HCT116 (cell line): ENCODE measurements around the gene TES.

ENCODE experiments used
- ATF3 ChIP-seq: IDR thresholded peaks from 2 replicates; pipeline ENCODE4 v1.6.1; 2012
- CEBPB ChIP-seq: IDR thresholded peaks from 2 replicates; pipeline ENCODE4 v1.6.1; 2012; ENCODE audit warnings: low read depth
- EZH2 ChIP-seq: fragments of 200-600 bp; sonication (generic); IDR thresholded peaks from 2 replicates; pipeline ENCODE4 v1.6.1; 2017; ENCODE audit warnings: antibody characterized with exemption, mixed run types
- POLR2A ChIP-seq: IDR thresholded peaks from 2 replicates; pipeline ENCODE4 v1.7.0; 2011; ENCODE audit warnings: borderline replicate concordance; ENCODE audit not compliant: insufficient read depth, insufficient read length; ENCODE audit errors: extremely low read depth
- SIN3A ChIP-seq: IDR thresholded peaks from 2 replicates; pipeline ENCODE4 v1.6.1; 2012; ENCODE audit warnings: low read depth
- SRF ChIP-seq: IDR thresholded peaks from 2 replicates; pipeline ENCODE4 v1.6.1; 2012; ENCODE audit warnings: low read depth
- TF ChIP-seq, protein P1 (sequence below), 3 experiments: fragments of 200-600 bp in 1 of 3; sonication (generic) in 1 of 3; IDR thresholded peaks in 2 of 3; conservative IDR thresholded peaks in 1 of 3; 2 replicates each; pipeline ENCODE4 v1.5.1; 2012 to 2017; ENCODE audit warnings: low read depth in 2 of 3, low read length in 2 of 3, antibody characterized with exemption in 1 of 3, borderline replicate concordance in 1 of 3, control low read depth in 1 of 3, mild to moderate bottlenecking in 1 of 3, mixed read lengths in 1 of 3, mixed run types in 1 of 3, moderate library complexity in 1 of 3; ENCODE audit not compliant: insufficient read depth in 1 of 3
- TF ChIP-seq, protein P2 (sequence below): IDR thresholded peaks from 2 replicates; pipeline ENCODE4 v1.6.1; 2012; ENCODE audit warnings: low read depth

DNA sequence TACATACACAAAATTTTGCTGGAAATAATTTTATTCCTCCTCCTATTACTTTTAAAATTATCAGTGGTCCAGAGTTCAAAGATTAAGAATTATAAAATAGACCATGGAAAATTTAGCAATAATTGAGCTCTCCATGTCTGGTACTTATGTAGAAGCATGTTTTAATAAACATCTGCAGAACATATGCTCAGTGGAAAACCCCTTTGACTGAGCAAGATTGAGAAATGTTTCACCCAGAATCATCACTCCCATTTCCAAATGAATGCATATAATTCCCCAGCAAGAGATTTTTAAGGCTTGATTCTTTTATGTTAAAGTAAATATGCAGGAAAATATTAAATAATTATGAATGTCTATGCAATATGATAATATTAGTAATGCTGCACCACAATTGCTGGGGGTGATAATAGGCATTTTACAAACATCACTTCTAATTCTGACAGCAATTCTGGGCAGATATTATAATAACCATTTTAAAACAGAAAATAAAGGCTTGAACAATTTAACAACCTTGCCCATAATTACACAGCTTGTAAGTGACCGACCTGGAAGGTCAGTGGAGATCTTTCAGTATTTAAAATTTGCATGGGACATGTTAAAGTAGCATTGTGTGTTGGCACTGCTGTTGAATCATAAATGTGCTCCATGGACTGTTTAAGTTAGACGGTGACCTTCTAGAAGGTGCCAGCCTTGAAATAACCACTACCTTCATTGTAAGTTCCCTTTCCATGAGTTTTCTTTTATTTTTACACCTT, 45.6 kb upstream of the TES start:
- TF ChIP-seq, protein P1, sequence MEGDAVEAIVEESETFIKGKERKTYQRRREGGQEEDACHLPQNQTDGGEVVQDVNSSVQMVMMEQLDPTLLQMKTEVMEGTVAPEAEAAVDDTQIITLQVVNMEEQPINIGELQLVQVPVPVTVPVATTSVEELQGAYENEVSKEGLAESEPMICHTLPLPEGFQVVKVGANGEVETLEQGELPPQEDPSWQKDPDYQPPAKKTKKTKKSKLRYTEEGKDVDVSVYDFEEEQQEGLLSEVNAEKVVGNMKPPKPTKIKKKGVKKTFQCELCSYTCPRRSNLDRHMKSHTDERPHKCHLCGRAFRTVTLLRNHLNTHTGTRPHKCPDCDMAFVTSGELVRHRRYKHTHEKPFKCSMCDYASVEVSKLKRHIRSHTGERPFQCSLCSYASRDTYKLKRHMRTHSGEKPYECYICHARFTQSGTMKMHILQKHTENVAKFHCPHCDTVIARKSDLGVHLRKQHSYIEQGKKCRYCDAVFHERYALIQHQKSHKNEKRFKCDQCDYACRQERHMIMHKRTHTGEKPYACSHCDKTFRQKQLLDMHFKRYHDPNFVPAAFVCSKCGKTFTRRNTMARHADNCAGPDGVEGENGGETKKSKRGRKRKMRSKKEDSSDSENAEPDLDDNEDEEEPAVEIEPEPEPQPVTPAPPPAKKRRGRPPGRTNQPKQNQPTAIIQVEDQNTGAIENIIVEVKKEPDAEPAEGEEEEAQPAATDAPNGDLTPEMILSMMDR (IDR thresholded peaks at IDR 0.05 in 2 of 3, conservative IDR thresholded peaks at IDR 0.05 in 1 of 3; ENCODE audit: borderline replicate concordance in 1 of 3, insufficient read depth in 1 of 3, low read depth in 2 of 3, low read length in 2 of 3), result no peak
- no peak for TF ChIP-seq SIN3A
- no peak for TF ChIP-seq POLR2A
- TF ChIP-seq, protein P2, sequence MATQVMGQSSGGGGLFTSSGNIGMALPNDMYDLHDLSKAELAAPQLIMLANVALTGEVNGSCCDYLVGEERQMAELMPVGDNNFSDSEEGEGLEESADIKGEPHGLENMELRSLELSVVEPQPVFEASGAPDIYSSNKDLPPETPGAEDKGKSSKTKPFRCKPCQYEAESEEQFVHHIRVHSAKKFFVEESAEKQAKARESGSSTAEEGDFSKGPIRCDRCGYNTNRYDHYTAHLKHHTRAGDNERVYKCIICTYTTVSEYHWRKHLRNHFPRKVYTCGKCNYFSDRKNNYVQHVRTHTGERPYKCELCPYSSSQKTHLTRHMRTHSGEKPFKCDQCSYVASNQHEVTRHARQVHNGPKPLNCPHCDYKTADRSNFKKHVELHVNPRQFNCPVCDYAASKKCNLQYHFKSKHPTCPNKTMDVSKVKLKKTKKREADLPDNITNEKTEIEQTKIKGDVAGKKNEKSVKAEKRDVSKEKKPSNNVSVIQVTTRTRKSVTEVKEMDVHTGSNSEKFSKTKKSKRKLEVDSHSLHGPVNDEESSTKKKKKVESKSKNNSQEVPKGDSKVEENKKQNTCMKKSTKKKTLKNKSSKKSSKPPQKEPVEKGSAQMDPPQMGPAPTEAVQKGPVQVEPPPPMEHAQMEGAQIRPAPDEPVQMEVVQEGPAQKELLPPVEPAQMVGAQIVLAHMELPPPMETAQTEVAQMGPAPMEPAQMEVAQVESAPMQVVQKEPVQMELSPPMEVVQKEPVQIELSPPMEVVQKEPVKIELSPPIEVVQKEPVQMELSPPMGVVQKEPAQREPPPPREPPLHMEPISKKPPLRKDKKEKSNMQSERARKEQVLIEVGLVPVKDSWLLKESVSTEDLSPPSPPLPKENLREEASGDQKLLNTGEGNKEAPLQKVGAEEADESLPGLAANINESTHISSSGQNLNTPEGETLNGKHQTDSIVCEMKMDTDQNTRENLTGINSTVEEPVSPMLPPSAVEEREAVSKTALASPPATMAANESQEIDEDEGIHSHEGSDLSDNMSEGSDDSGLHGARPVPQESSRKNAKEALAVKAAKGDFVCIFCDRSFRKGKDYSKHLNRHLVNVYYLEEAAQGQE, result no peak
- TF ChIP-seq ATF3, result no peak
- no peak for TF ChIP-seq SRF
- TF ChIP-seq CEBPB, result no peak
- no peak for TF ChIP-seq EZH2
